IMR-90 (cell line): ENCODE results near the gene TSSC4. TPM values are rescaled to one million over a fixed set of nuclear protein-coding genes. Genes with fewer than 3 reads are reported as not detected.

Experiments
- ATAC-seq: fragments of 200-7000 bp; cut with Tn5 transposase; 2 replicates; pipeline ENCODE4 v1.9.1; 2020; ENCODE audit warnings: low read depth, mild to moderate bottlenecking, moderate library complexity
- BruUV-seq: library from RNA; stranded (reverse); fragments of 400-500 nt; replicated peaks from 2 replicates; lab custom pipeline; 2021; lab: Mats Ljungman, UMichigan
- CTCF ChIA-PET: fragments of 300-600 bp; formaldehyde crosslinking; extraction: SDS; loops from one replicate; lab custom pipeline; 2021; ENCODE audit warnings: antibody characterized with exemption; lab: Yijun Ruan, JAX
- POLR2A ChIA-PET: fragments of 300-600 bp; sonication (Branson Sonifier 250); formaldehyde crosslinking; loops from one replicate; lab custom pipeline; 2022; ENCODE audit warnings: antibody characterized with exemption; ENCODE audit not compliant: unreplicated experiment; lab: Charles Lee
- DNase-seq: peaks from one replicate; pipeline ENCODE4 v3.0.0; 2013
- H2AFZ ChIP-seq: replicated peaks from 2 replicates; pipeline ENCODE3; 2013; ENCODE audit warnings: low read length, mild to moderate bottlenecking; ENCODE audit not compliant: poor library complexity
- H2AK5ac ChIP-seq: 2 replicates; pipeline ENCODE4 v1.6.1; 2013; ENCODE audit warnings: low read depth, low read length, inconsistent platforms
- H2AK9ac ChIP-seq: replicated peaks from 2 replicates; pipeline ENCODE3; 2013; ENCODE audit warnings: mild to moderate bottlenecking, low read depth, low read length, moderate library complexity; ENCODE audit not compliant: poor library complexity
- H2BK120ac ChIP-seq: 2 replicates; pipeline ENCODE4 v1.6.1; 2013; ENCODE audit warnings: low read depth, low read length, inconsistent platforms
- H2BK15ac ChIP-seq: 3 replicates; pipeline ENCODE4 v1.6.1; 2013; ENCODE audit warnings: low read depth, low read length, inconsistent platforms
- H2BK20ac ChIP-seq: 2 replicates; pipeline ENCODE4 v1.6.1; 2013; ENCODE audit warnings: low read depth, mild to moderate bottlenecking, inconsistent platforms, low read length, moderate library complexity
- H2BK5ac ChIP-seq: 2 replicates; pipeline ENCODE4 v1.6.1; 2013; ENCODE audit warnings: mild to moderate bottlenecking, low read depth, low read length, inconsistent platforms; ENCODE audit not compliant: poor library complexity, severe bottlenecking
- H3K14ac ChIP-seq: replicated peaks from 2 replicates; pipeline ENCODE4 v1.6.1; 2013; ENCODE audit warnings: low read depth, low read length, inconsistent platforms
- H3K18ac ChIP-seq: 2 replicates; pipeline ENCODE4 v1.6.1; 2013; ENCODE audit warnings: low read depth, low read length, control low read depth
- H3K23ac ChIP-seq: 2 replicates; pipeline ENCODE4 v1.6.1; 2013; ENCODE audit warnings: low read depth, low read length, inconsistent platforms
- H3K27ac ChIP-seq: 2 replicates; pipeline ENCODE4 v1.5.1; 2013; ENCODE audit warnings: mild to moderate bottlenecking, control low read depth, low read length; ENCODE audit not compliant: insufficient read depth
- H3K27me3 ChIP-seq: 2 replicates; pipeline ENCODE4 v1.6.1; 2013; ENCODE audit warnings: low read length; ENCODE audit not compliant: control insufficient read depth, insufficient read depth
- H3K36me3 ChIP-seq: 2 replicates; pipeline ENCODE4 v1.6.1; 2013; ENCODE audit warnings: low read length, mixed read lengths; ENCODE audit not compliant: control insufficient read depth, insufficient read depth
- H3K4ac ChIP-seq: 2 replicates; pipeline ENCODE4 v1.6.1; 2013; ENCODE audit warnings: low read depth, low read length, inconsistent platforms
- H3K4me1 ChIP-seq: 2 replicates; pipeline ENCODE4 v1.6.1; 2013; ENCODE audit warnings: low read length, mixed read lengths; ENCODE audit not compliant: control insufficient read depth, insufficient read depth
- H3K4me2 ChIP-seq: 2 replicates; pipeline ENCODE4 v1.6.1; 2013; ENCODE audit warnings: low read depth, mild to moderate bottlenecking, control low read depth, low read length, moderate library complexity
- H3K4me3 ChIP-seq: 2 replicates; pipeline ENCODE4 v1.5.1; 2013; ENCODE audit warnings: low read depth, mild to moderate bottlenecking, control low read depth, low read length, moderate library complexity; ENCODE audit not compliant: insufficient read depth
- H3K56ac ChIP-seq: 2 replicates; pipeline ENCODE4 v1.6.1; 2013; ENCODE audit warnings: low read length, inconsistent platforms; ENCODE audit not compliant: insufficient read depth; ENCODE audit errors: extremely low read depth
- H3K79me1 ChIP-seq, 2 experiments: 2 replicates each; pipeline ENCODE4 v1.6.1; 2013; ENCODE audit warnings: low read length in 2 of 2, inconsistent platforms in 1 of 2, low read depth in 1 of 2
- H3K9ac ChIP-seq: 2 replicates; pipeline ENCODE4 v1.6.1; 2013; ENCODE audit warnings: low read depth, low read length, control low read depth
- H3K9me1 ChIP-seq: 2 replicates; pipeline ENCODE4 v1.6.1; 2013; ENCODE audit warnings: low read length, inconsistent platforms; ENCODE audit not compliant: insufficient read depth
- H3K9me3 ChIP-seq: 2 replicates; pipeline ENCODE4 v1.6.1; 2013; ENCODE audit warnings: low read length; ENCODE audit not compliant: control insufficient read depth, insufficient read depth
- H4K20me1 ChIP-seq: 2 replicates; pipeline ENCODE4 v1.6.1; 2013; ENCODE audit warnings: low read length, inconsistent platforms; ENCODE audit not compliant: insufficient read depth
- H4K5ac ChIP-seq: 2 replicates; pipeline ENCODE4 v1.6.1; 2013; ENCODE audit warnings: mild to moderate bottlenecking, low read depth, low read length, control low read depth
- H4K8ac ChIP-seq, 2 experiments: 2 replicates each; pipeline ENCODE4 v1.6.1; 2013; ENCODE audit warnings: low read depth in 2 of 2, low read length in 2 of 2, control low read depth in 1 of 2, inconsistent platforms in 1 of 2
- H4K91ac ChIP-seq: 2 replicates; pipeline ENCODE4 v1.6.1; 2013; ENCODE audit warnings: low read depth, low read length, inconsistent platforms; ENCODE audit not compliant: insufficient read depth
- CEBPB ChIP-seq: IDR thresholded peaks from 2 replicates; pipeline ENCODE4 v1.6.1; 2012; ENCODE audit warnings: low read depth, low read length, improper control_type of control experiment
- FOS ChIP-seq: fragments of 150-350 bp; IDR thresholded peaks from 2 replicates; pipeline ENCODE4 v1.6.1; 2016; ENCODE audit warnings: low read depth, low read length
- MAZ ChIP-seq: IDR thresholded peaks from 2 replicates; pipeline ENCODE4 v1.6.1; 2012; ENCODE audit warnings: low read depth, mild to moderate bottlenecking, low read length, improper control_type of control experiment, moderate library complexity, borderline replicate concordance
- MXI1 ChIP-seq: IDR thresholded peaks from 2 replicates; pipeline ENCODE4 v1.6.1; 2012; ENCODE audit warnings: low read depth, mild to moderate bottlenecking, low read length, moderate library complexity, borderline replicate concordance
- NFE2L2 ChIP-seq: fragments of 150-350 bp; IDR thresholded peaks from 2 replicates; pipeline ENCODE4 v1.6.1; 2016; ENCODE audit warnings: low read depth, mild to moderate bottlenecking, low read length
- RFX5 ChIP-seq: IDR thresholded peaks from 2 replicates; pipeline ENCODE4 v1.8.0; 2012; ENCODE audit warnings: low read depth, mild to moderate bottlenecking, low read length, moderate library complexity
- USF2 ChIP-seq: fragments of 150-350 bp; IDR thresholded peaks from 2 replicates; pipeline ENCODE4 v1.6.1; 2017; ENCODE audit warnings: mild to moderate bottlenecking, antibody characterized with exemption, low read length, low read depth
- WGBS, 2 experiments: methylation state at CpG; one replicate each; pipeline versions ENCODE4 v1.1.5 to v1.1.7; 2013; ENCODE audit warnings: missing lambda C conversion rate in 2 of 2; ENCODE audit not compliant: insufficient read length in 1 of 2; ENCODE audit errors: extremely low coverage in 2 of 2; 5-methylcytosine and 5-hydroxymethylcytosine counted together
- dilution Hi-C: fragments of 300-500 bp; cut with HindIII; formaldehyde crosslinking; loops from one replicate; pipeline ENCODE4 v1.14.3; 2018; ENCODE audit warnings: low sequenced_read_pairs; ENCODE audit not compliant: unreplicated experiment
- in situ Hi-C: fragments of 300-500 bp; cut with MboI; formaldehyde crosslinking; loops from 3 replicates; pipeline ENCODE4 v1.14.3; 2019; ENCODE audit warnings: low sequenced_read_pairs, inconsistent platforms, mixed read lengths
- intact Hi-C: fragments of 100-400 bp; cut with micrococcal nuclease; formaldehyde crosslinking; loops from 2 replicates; pipeline ENCODE4 v1.10.0; 2022
- polyA plus RNA-seq, 3 experiments: library from polyadenylated mRNA; depleted of rRNA; stranded (reverse); fragments of >200 nt; gene quantifications; 2 replicates each; pipeline ENCODE4 v1.2.3, GENCODE V29; 2012; ENCODE audit warnings: low replicate concordance in 1 of 3
- total RNA-seq: library from RNA; depleted of rRNA; stranded (reverse); fragments of >200 nt; gene quantifications from 2 replicates; pipeline ENCODE4 v1.2.3, GENCODE V29; 2012

The TSSC4 gene
- total and polyA plus RNA-seq, 2 of the 4 experiments (the other 2 are of a cell fraction), result 34.9 to 40.0 TPM

- no peak for TF ChIP-seq RFX5
- TF ChIP-seq MXI1, result no peak; the same call in 1 of the 2 replicates
Measured at GRCh38 chr11:2378527-2379210, 21.9 kb upstream of the TSSC4 start (continued).

- H2BK5ac ChIP-seq, result no peak overlapping the region
- peak overlapping the region; percentile 81; the same call in 1 of the 2 replicates for H3K4me2 ChIP-seq
- peaks cover 73% of the 10 kb centered on the region for H4K20me1 ChIP-seq
- ChIA-PET CTCF (no interaction called here), POLR2A (no interaction called here)
- H2BK15ac ChIP-seq, result no peak overlapping the region
- in situ Hi-C loops (no loop called here), dilution Hi-C loops (no loop called here), intact Hi-C loops (loop anchor here (2.0 kb wide), 1 partner anchor 73 kb away; no protein-coding TSS in a partner anchor)
- peak overlapping the region; percentile 23; the same call in 1 of the 2 replicates for H3K27ac ChIP-seq
- peak overlapping the region; percentile 17 for H2AFZ ChIP-seq
- H3K4me1 ChIP-seq, result peaks cover 36% of the 10 kb centered on the region
- H2AK9ac ChIP-seq, result peak overlapping the region; percentile 15
- H3K4ac ChIP-seq, result 0 out of 2 replicates have a peak overlapping the region, but pooled peaks have one; percentile 11
- 22% methylated on average over 2 of the region's 11 CpGs; no CpG with 5 or more reads in 1 of the 2 experiments for WGBS, 2 experiments
- H4K8ac ChIP-seq, result no peak overlapping the region
- no peak overlapping the region for H4K91ac ChIP-seq
- H3K27me3 ChIP-seq, result no peaks in the 10 kb centered on the region
- H3K79me1 ChIP-seq, result peaks cover 0 to 62% of the 10 kb centered on the region in 2 experiments; a peak in 2 of 4 replicates
- DNase-seq (no peak), ATAC-seq (no peak)
- H3K9ac ChIP-seq, result peak overlapping the region; percentile 2; the same call in 1 of the 2 replicates
- no peak overlapping the region for H3K18ac ChIP-seq
- no peak overlapping the region for H2BK20ac ChIP-seq
- H2AK5ac ChIP-seq, result no peak overlapping the region
- peaks cover 13% of the 10 kb centered on the region; the same call in 1 of the 2 replicates for H3K9me1 ChIP-seq
- peak overlapping the region; percentile 65 for H3K23ac ChIP-seq
- H3K14ac ChIP-seq, result peak overlapping the region; percentile 19; the same call in 1 of the 2 replicates
- TF ChIP-seq FOS (no peak), USF2 (no peak), NFE2L2 (no peak), MAZ (no peak), RFX5 (no peak), MXI1 (no peak), CEBPB (no peak)
- BruUV-seq, result no TSS peak
- H2BK120ac ChIP-seq, result no peak overlapping the region
- no peak overlapping the region for H4K5ac ChIP-seq
- no peaks in the 10 kb centered on the region for H3K9me3 ChIP-seq
- peaks cover 5% of the 10 kb centered on the region; the same call in 1 of the 2 replicates for H3K36me3 ChIP-seq
- H3K56ac ChIP-seq, result no peak overlapping the region
- H3K4me3 ChIP-seq, result peak overlapping the region; percentile 17; the same call in 1 of the 2 replicates
Measured at GRCh38 chr11:2379466-2380174, 20.9 kb upstream of the TSSC4 start.
